Fibroblast of lung (primary cell): ENCODE measurements around the gene CAMKMT. TPM values are rescaled to one million over a fixed set of nuclear protein-coding genes. Genes with fewer than 3 reads are reported as not detected.

Experiments
- DNase-seq, 2 donors: peaks; one replicate each; pipeline versions ENCODE4 v3.0.0 to v3.0.0-alpha.2; 2010; ENCODE audit warnings: low read depth in 2 of 2
- H2AFZ ChIP-seq: 2 replicates; pipeline ENCODE4 v1.5.1; 2012; ENCODE audit warnings: low read length, control low read depth, inconsistent platforms
- H3K27ac ChIP-seq: 2 replicates; pipeline ENCODE4 v1.5.1; 2011; ENCODE audit warnings: low read length, control low read depth; ENCODE audit not compliant: insufficient read depth
- H3K27me3 ChIP-seq: 2 replicates; pipeline ENCODE4 v1.5.1; 2011; ENCODE audit warnings: mild to moderate bottlenecking, low read length; ENCODE audit not compliant: control insufficient read depth, insufficient read depth
- H3K36me3 ChIP-seq: 2 replicates; pipeline ENCODE4 v1.5.1; 2011; ENCODE audit warnings: low read length; ENCODE audit not compliant: control insufficient read depth, insufficient read depth
- H3K4me1 ChIP-seq: 2 replicates; pipeline ENCODE4 v1.5.1; 2011; ENCODE audit warnings: low read length; ENCODE audit not compliant: control insufficient read depth, insufficient read depth; ENCODE audit errors: extremely low read depth
- H3K4me2 ChIP-seq: 2 replicates; pipeline ENCODE4 v1.5.1; 2011; ENCODE audit warnings: low read length, control low read depth; ENCODE audit not compliant: insufficient read depth; ENCODE audit errors: extremely low read depth
- H3K4me3 ChIP-seq, 4 experiments: fragments of 200-600 bp in 1 of 4; sonication (generic) in 1 of 4; replicated peaks in 1 of 4; 2 replicates each; pipeline ENCODE4 v1.5.1; 2011 to 2016; ENCODE audit warnings: low read length in 4 of 4, low read depth in 3 of 4, mild to moderate bottlenecking in 3 of 4, control low read depth in 2 of 4, inconsistent platforms in 1 of 4, mixed read lengths in 1 of 4; ENCODE audit not compliant: insufficient read depth in 1 of 4; ENCODE audit errors: control extremely low read depth in 1 of 4
- H3K79me2 ChIP-seq: 2 replicates; pipeline ENCODE4 v1.5.1; 2012; ENCODE audit warnings: mild to moderate bottlenecking, low read length, inconsistent platforms; ENCODE audit not compliant: control insufficient read depth, insufficient read depth
- H3K9ac ChIP-seq: 2 replicates; pipeline ENCODE4 v1.5.1; 2011; ENCODE audit warnings: mild to moderate bottlenecking, low read length, control low read depth; ENCODE audit not compliant: insufficient read depth
- H3K9me3 ChIP-seq: 2 replicates; pipeline ENCODE4 v1.5.1; 2012; ENCODE audit warnings: low read depth, low read length; ENCODE audit not compliant: control insufficient read depth, insufficient read depth
- H4K20me1 ChIP-seq: 2 replicates; pipeline ENCODE4 v1.5.1; 2011; ENCODE audit warnings: low read length; ENCODE audit not compliant: control insufficient read depth, insufficient read depth; ENCODE audit errors: extremely low read depth
- CTCF ChIP-seq, 2 donors: IDR thresholded peaks in 1 of 2; conservative IDR thresholded peaks in 1 of 2; 1 replicate in 1 of 2; 2 replicates in 1 of 2; pipeline ENCODE4 v1.5.1; 2011 to 2012; ENCODE audit warnings: low read length in 2 of 2, control low read depth in 1 of 2, inconsistent platforms in 1 of 2, low read depth in 1 of 2, mild to moderate bottlenecking in 1 of 2
- EZH2 ChIP-seq: IDR thresholded peaks from 2 replicates; pipeline ENCODE4 v1.5.1; 2012; ENCODE audit warnings: low read length, control low read depth, mild to moderate bottlenecking; ENCODE audit errors: missing control alignments
- polyA plus RNA-seq, 2 donors: library from polyadenylated mRNA; depleted of rRNA in 1 of 2; stranded (reverse) in 1 of 2; unstranded in 1 of 2; fragments of >200 nt; gene quantifications; 2 replicates each; pipeline ENCODE4 v1.2.1, GENCODE V29; 2011 to 2012; ENCODE audit warnings: missing spikeins in 1 of 2
- total RNA-seq: library from RNA; depleted of rRNA; stranded (reverse); fragments of >200 nt; gene quantifications from 2 replicates; pipeline ENCODE4 v1.2.1, GENCODE V29; 2014

CAMKMT gene
- total and polyA plus RNA-seq, 2 donors (not counting 1 experiment from before 2014, with no cell fraction given) = 7.9 to 11.6 TPM

DNA sequence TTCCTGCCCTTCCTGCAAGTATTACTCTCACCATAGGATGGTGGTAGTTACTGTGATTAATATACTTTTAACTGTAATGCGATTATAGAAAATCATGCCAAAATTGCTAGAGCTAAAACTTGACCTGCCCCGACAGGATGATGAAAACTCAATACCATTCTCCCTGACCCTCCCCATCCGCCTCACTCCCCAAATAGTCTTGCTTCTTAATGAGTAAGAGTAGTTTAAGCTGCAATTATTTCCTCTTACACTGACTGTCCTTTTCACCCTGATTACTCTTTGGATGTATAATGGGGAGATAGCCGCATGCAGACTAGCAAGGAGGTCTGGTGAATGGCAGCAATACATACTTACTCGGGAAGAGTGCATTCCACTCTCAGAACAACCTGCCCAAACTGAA lies 310.2 kb downstream of the CAMKMT start:
- H3K4me2 ChIP-seq = no peak overlapping the region
- no peaks in the 10 kb centered on the region for H3K4me1 ChIP-seq
- H3K27ac ChIP-seq = no peak overlapping the region
- H3K36me3 ChIP-seq = no peaks in the 10 kb centered on the region
- H3K79me2 ChIP-seq = no peaks in the 10 kb centered on the region
- no peaks in the 10 kb centered on the region for H4K20me1 ChIP-seq
- no peak overlapping the region for H3K4me3 ChIP-seq
- no peak for DNase-seq
- H3K9me3 ChIP-seq = no peaks in the 10 kb centered on the region
- no peak for TF ChIP-seq EZH2
- TF ChIP-seq CTCF (conservative IDR thresholded peaks at IDR 0.05 in 1 of 2, IDR thresholded peaks at IDR 0.05 in 1 of 2; ENCODE audit: low read depth in 1 of 2, low read length in 2 of 2) = no peak
- H2AFZ ChIP-seq = no peak overlapping the region
- H3K9ac ChIP-seq = no peak overlapping the region
- no peaks in the 10 kb centered on the region for H3K27me3 ChIP-seq

- Histone ChIP-seq H2AFZ (no peak overlapping the region), H3K4me2 (no peak overlapping the region), H4K20me1 (no peaks in the 10 kb centered on the region), H3K27me3 (no peaks in the 10 kb centered on the region), H3K36me3 (no peaks in the 10 kb centered on the region), H3K27ac (no peak overlapping the region), H3K4me3 (no peak overlapping the region), H3K79me2 (no peaks in the 10 kb centered on the region), H3K9me3 (no peaks in the 10 kb centered on the region), H3K4me1 (no peaks in the 10 kb centered on the region), H3K9ac (no peak overlapping the region)
- TF ChIP-seq CTCF (conservative IDR thresholded peaks at IDR 0.05 in 1 of 2, IDR thresholded peaks at IDR 0.05 in 1 of 2; ENCODE audit: low read depth in 1 of 2, low read length in 2 of 2) (no peak), EZH2 (no peak)
- DNase-seq = no peak
Measured at GRCh38 chr2:44672431-44672830, 310.7 kb downstream of the CAMKMT start.

DNA sequence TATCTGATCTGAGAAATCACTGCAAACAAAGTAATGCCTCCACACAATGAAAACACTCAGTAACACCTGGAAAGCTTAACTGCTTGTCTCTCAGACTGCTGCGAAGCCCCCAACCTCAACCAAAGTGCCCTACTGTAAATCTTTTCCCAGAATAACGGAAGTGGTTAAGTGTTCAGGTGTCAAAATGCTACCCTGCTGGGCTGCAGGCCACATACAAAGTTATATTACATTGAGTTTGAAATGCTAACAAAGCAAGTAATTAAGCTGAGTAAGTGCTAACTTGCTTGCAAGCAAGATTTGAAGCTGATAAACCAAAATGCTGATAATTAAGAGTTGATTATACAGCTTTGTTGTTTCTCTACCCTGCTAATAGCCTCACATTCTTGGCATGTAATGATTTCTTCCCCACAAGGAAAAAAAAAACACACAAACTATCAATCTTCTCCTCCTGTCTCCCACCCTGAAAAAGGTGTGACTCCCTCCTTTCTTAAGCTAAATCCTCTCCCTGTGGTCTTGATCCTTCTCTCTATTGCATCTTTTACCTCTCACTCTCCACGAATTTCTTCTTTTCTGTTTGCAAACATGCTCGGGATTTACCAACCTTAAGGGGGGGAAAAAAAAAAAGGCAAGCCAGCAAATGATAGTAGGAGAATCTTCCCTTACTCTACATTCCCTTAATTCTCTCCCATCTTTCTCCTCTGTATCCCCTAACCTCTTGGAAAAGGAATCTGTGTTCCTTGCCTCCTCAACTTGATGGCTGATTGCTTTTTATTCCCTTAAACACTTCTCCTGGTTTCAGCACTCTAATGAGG lies 312.9 kb downstream of the CAMKMT start:
- Histone ChIP-seq H3K27ac (no peak overlapping the region), H3K79me2 (no peaks in the 10 kb centered on the region), H3K9ac (no peak overlapping the region), H3K9me3 (no peaks in the 10 kb centered on the region), H4K20me1 (no peaks in the 10 kb centered on the region), H3K36me3 (no peaks in the 10 kb centered on the region), H3K4me3 (no peak overlapping the region), H3K4me1 (no peaks in the 10 kb centered on the region), H2AFZ (no peak overlapping the region), H3K27me3 (no peaks in the 10 kb centered on the region), H3K4me2 (no peak overlapping the region)
- no peak for DNase-seq
- TF ChIP-seq CTCF (conservative IDR thresholded peaks at IDR 0.05 in 1 of 2, IDR thresholded peaks at IDR 0.05 in 1 of 2; ENCODE audit: low read depth in 1 of 2, low read length in 2 of 2) (no peak), EZH2 (no peak)
